Measurements from ENCODE around the gene REXO4.
"Not testable (repeated sequence)": the region's sequence is repeated elsewhere in the genome, so short reads cannot be mapped to it uniquely, and the experiment has no call there.

Gene REXO4

GRCh38 chr9:133456409-133456808, 38.6 kb upstream of the REXO4 start:
- Mint-ChIP-seq H3K9me3 (ENCODE audit: low read depth) (no peaks in the 10 kb centered on the region), H3K4me1 (ENCODE audit: low read depth) (peaks cover 6% of the 10 kb centered on the region), H3K4me3 (no peak overlapping the region), H3K27ac (no peak overlapping the region), H3K36me3 (no peaks in the 10 kb centered on the region), H3K27me3 (no peaks in the 10 kb centered on the region)

GRCh38 chr9:133455936-133456335, 38.1 kb upstream of the REXO4 start:
- H3K27me3 Mint-ChIP-seq = no peaks in the 10 kb centered on the region
- H3K4me3 Mint-ChIP-seq = no peak overlapping the region
- no peaks in the 10 kb centered on the region for H3K9me3 Mint-ChIP-seq (ENCODE audit: low read depth)
- H3K36me3 Mint-ChIP-seq = no peaks in the 10 kb centered on the region
- H3K4me1 Mint-ChIP-seq (ENCODE audit: low read depth) = peaks cover 6% of the 10 kb centered on the region
- H3K27ac Mint-ChIP-seq = no peak overlapping the region

- Mint-ChIP-seq H3K27ac (no peak overlapping the region), H3K36me3 (no peaks in the 10 kb centered on the region), H3K4me1 (ENCODE audit: low read depth) (peaks cover 6% of the 10 kb centered on the region), H3K9me3 (ENCODE audit: low read depth) (no peaks in the 10 kb centered on the region), H3K4me3 (no peak overlapping the region), H3K27me3 (no peaks in the 10 kb centered on the region)
Observed at GRCh38 chr9:133454943-133455673, 37.3 kb upstream of the REXO4 start.

- H3K36me3 Mint-ChIP-seq = no peaks in the 10 kb centered on the region
- peaks cover 5% of the 10 kb centered on the region for H3K4me1 Mint-ChIP-seq (ENCODE audit: low read depth)
- no peaks in the 10 kb centered on the region for H3K9me3 Mint-ChIP-seq (ENCODE audit: low read depth)
- no peak overlapping the region for H3K4me3 Mint-ChIP-seq
- H3K27me3 Mint-ChIP-seq = no peaks in the 10 kb centered on the region
- no peak overlapping the region for H3K27ac Mint-ChIP-seq
Observed at GRCh38 chr9:133454325-133454724, 36.5 kb upstream of the REXO4 start.

GRCh38 chr9:133453651-133454050, 35.8 kb upstream of the REXO4 start:
- no peaks in the 10 kb centered on the region for H3K27me3 Mint-ChIP-seq
- no peak overlapping the region for H3K27ac Mint-ChIP-seq
- H3K36me3 Mint-ChIP-seq = no peaks in the 10 kb centered on the region
- no peak overlapping the region for H3K4me3 Mint-ChIP-seq
- H3K4me1 Mint-ChIP-seq (ENCODE audit: low read depth) = peaks cover under 1% of the 10 kb centered on the region
- H3K9me3 Mint-ChIP-seq (ENCODE audit: low read depth) = no peaks in the 10 kb centered on the region

GRCh38 chr9:133452562-133452961, 34.8 kb upstream of the REXO4 start:
- no peaks in the 10 kb centered on the region for H3K27me3 Mint-ChIP-seq
- no peaks in the 10 kb centered on the region for H3K36me3 Mint-ChIP-seq
- no peak overlapping the region for H3K27ac Mint-ChIP-seq
- no peaks in the 10 kb centered on the region for H3K4me1 Mint-ChIP-seq (ENCODE audit: low read depth)
- no peak overlapping the region for H3K4me3 Mint-ChIP-seq
- no peaks in the 10 kb centered on the region for H3K9me3 Mint-ChIP-seq (ENCODE audit: low read depth)

GRCh38 chr9:133451865-133452264, 34.1 kb upstream of the REXO4 start:
- H3K4me3 Mint-ChIP-seq; H3K9me3 Mint-ChIP-seq (ENCODE audit: low read depth); H3K4me1 Mint-ChIP-seq (ENCODE audit: low read depth); H3K27me3 Mint-ChIP-seq; H3K36me3 Mint-ChIP-seq; H3K27ac Mint-ChIP-seq: not testable (repeated sequence)

- H3K4me1 Mint-ChIP-seq (ENCODE audit: low read depth) = no peaks in the 10 kb centered on the region
- no peaks in the 10 kb centered on the region for H3K9me3 Mint-ChIP-seq (ENCODE audit: low read depth)
- H3K27me3 Mint-ChIP-seq = peaks cover 1% of the 10 kb centered on the region
- H3K4me3 Mint-ChIP-seq = no peak overlapping the region
- H3K36me3 Mint-ChIP-seq = no peaks in the 10 kb centered on the region
- no peak overlapping the region for H3K27ac Mint-ChIP-seq
Observed at GRCh38 chr9:133449760-133450159, 31.9 kb upstream of the REXO4 start.

- Mint-ChIP-seq H3K27ac (no peak overlapping the region), H3K4me3 (no peak overlapping the region), H3K9me3 (ENCODE audit: low read depth) (no peaks in the 10 kb centered on the region), H3K36me3 (no peaks in the 10 kb centered on the region), H3K27me3 (peaks cover 1% of the 10 kb centered on the region), H3K4me1 (ENCODE audit: low read depth) (no peaks in the 10 kb centered on the region)
Observed at GRCh38 chr9:133448487-133448972, 30.7 kb upstream of the REXO4 start.

GRCh38 chr9:133445293-133445969, 27.6 kb upstream of the REXO4 start:
- Mint-ChIP-seq H3K4me1 (ENCODE audit: low read depth) (no peaks in the 10 kb centered on the region), H3K27ac (no peak overlapping the region), H3K4me3 (no peak overlapping the region), H3K36me3 (no peaks in the 10 kb centered on the region), H3K9me3 (ENCODE audit: low read depth) (no peaks in the 10 kb centered on the region), H3K27me3 (peaks cover 1% of the 10 kb centered on the region)

- no peak overlapping the region for H3K4me3 Mint-ChIP-seq
- H3K36me3 Mint-ChIP-seq = no peaks in the 10 kb centered on the region
- H3K4me1 Mint-ChIP-seq (ENCODE audit: low read depth) = no peaks in the 10 kb centered on the region
- H3K9me3 Mint-ChIP-seq (ENCODE audit: low read depth) = no peaks in the 10 kb centered on the region
- no peak overlapping the region for H3K27ac Mint-ChIP-seq
- H3K27me3 Mint-ChIP-seq = peaks cover 1% of the 10 kb centered on the region
Observed at GRCh38 chr9:133443982-133444381, 26.2 kb upstream of the REXO4 start.

- Mint-ChIP-seq H3K27me3 (peaks cover 1% of the 10 kb centered on the region), H3K27ac (no peak overlapping the region), H3K4me3 (no peak overlapping the region), H3K4me1 (ENCODE audit: low read depth) (no peaks in the 10 kb centered on the region), H3K9me3 (ENCODE audit: low read depth) (no peaks in the 10 kb centered on the region), H3K36me3 (no peaks in the 10 kb centered on the region)
Observed at GRCh38 chr9:133443248-133443647, 25.4 kb upstream of the REXO4 start.

- Mint-ChIP-seq H3K4me3 (no peak overlapping the region), H3K4me1 (ENCODE audit: low read depth) (no peaks in the 10 kb centered on the region), H3K27me3 (peaks cover 1% of the 10 kb centered on the region), H3K27ac (no peak overlapping the region), H3K9me3 (ENCODE audit: low read depth) (no peaks in the 10 kb centered on the region), H3K36me3 (no peaks in the 10 kb centered on the region)
Observed at GRCh38 chr9:133441571-133441970, 23.8 kb upstream of the REXO4 start.

GRCh38 chr9:133440874-133441273, 23.1 kb upstream of the REXO4 start:
- no peaks in the 10 kb centered on the region for H3K36me3 Mint-ChIP-seq
- H3K4me3 Mint-ChIP-seq = no peak overlapping the region
- H3K9me3 Mint-ChIP-seq (ENCODE audit: low read depth) = no peaks in the 10 kb centered on the region
- H3K4me1 Mint-ChIP-seq (ENCODE audit: low read depth) = no peaks in the 10 kb centered on the region
- no peaks in the 10 kb centered on the region for H3K27me3 Mint-ChIP-seq
- no peak overlapping the region for H3K27ac Mint-ChIP-seq

- Mint-ChIP-seq H3K4me1 (ENCODE audit: low read depth) (no peaks in the 10 kb centered on the region), H3K36me3 (no peaks in the 10 kb centered on the region), H3K27ac (no peak overlapping the region), H3K9me3 (ENCODE audit: low read depth) (no peaks in the 10 kb centered on the region), H3K27me3 (no peaks in the 10 kb centered on the region), H3K4me3 (no peak overlapping the region)
Observed at GRCh38 chr9:133439337-133439736, 21.5 kb upstream of the REXO4 start.

Measured in activated naive CD8-positive, alpha-beta T cell (primary cell).